ENCODE results near the gene CLIP4. TPM values are rescaled to one million over a fixed set of nuclear protein-coding genes. Genes with fewer than 3 reads are reported as not detected.

The CLIP4 gene
- total and polyA plus RNA-seq, 11 donors: 9.6 to 57.4 (median 42.6) TPM

DNA sequence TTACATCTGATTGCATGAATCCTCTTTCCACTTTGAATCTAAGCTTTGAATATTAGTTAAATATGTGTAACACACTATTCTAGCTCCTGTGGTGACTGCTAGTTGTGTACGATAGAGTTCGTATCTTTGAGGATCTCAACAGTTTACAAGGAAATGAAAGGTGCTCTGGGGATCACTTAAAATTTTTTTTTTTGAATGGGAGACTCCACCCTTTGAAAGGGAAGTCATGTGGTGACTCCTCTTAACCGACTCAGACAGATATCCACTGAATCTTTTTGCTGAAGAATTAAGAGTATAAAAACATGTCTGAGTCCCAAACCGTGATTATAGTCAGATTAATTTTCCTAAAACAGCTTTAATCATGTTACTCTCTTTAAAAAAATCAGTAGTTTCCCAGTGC, 4.0 kb downstream of the CLIP4 start:
- Histone ChIP-seq H3K27me3 (peaks cover 0 to 3% (median 0%) of the 10 kb centered on the region in 9 donors), H3K36me3 (peaks cover 0 to 18% (median 9%) of the 10 kb centered on the region in 9 donors), H3K4me1 (peaks cover 0 to 46% (median 16%) of the 10 kb centered on the region in 12 donors), H3K4me3 (no peak overlapping the region), H3K9me3 (peaks cover 0 to 10% (median 4%) of the 10 kb centered on the region in 12 donors), H3K27ac (no peak overlapping the region)
- intact Hi-C loops (cut with DNase I): loop anchor here in 4 of 10 donors (5.0 to 10.0 kb wide), 5 partner anchors 47 to 162 kb away; partner anchors contain the start of gene PCARE (in 1 of the 4)
- WGBS, 4 donors: 41 to 52% (median 49%) methylated on average over 4 of the region's 4 CpGs
- ATAC-seq (no peak), DNase-seq (no peak)
- TF ChIP-seq POLR2A (IDR thresholded peaks at IDR 0.05): no peak
- TF ChIP-seq, protein P1, sequence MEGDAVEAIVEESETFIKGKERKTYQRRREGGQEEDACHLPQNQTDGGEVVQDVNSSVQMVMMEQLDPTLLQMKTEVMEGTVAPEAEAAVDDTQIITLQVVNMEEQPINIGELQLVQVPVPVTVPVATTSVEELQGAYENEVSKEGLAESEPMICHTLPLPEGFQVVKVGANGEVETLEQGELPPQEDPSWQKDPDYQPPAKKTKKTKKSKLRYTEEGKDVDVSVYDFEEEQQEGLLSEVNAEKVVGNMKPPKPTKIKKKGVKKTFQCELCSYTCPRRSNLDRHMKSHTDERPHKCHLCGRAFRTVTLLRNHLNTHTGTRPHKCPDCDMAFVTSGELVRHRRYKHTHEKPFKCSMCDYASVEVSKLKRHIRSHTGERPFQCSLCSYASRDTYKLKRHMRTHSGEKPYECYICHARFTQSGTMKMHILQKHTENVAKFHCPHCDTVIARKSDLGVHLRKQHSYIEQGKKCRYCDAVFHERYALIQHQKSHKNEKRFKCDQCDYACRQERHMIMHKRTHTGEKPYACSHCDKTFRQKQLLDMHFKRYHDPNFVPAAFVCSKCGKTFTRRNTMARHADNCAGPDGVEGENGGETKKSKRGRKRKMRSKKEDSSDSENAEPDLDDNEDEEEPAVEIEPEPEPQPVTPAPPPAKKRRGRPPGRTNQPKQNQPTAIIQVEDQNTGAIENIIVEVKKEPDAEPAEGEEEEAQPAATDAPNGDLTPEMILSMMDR (IDR thresholded peaks at IDR 0.05): no peak

DNA sequence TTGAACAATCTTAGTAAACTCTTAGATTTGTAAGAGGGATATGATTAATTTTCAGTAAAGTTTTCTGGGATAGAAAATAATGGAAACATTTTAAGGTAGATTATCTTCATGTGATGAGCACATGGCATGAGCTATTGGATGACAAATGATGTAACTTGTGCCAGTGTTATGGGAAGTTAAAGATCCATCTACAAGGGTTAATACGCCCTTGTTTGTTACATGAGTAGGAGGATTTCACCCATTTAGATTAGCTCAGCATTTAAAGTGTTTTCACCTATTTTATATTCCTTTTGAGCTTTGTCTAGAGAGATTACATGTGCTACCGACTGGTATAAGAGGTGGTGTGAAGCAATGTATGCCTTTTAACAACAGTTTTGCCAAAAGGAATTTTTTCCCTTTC, 5.6 kb downstream of the CLIP4 start:
- Histone ChIP-seq H3K27ac (no peak overlapping the region), H3K36me3 (peaks cover 0 to 24% (median 14%) of the 10 kb centered on the region in 9 donors), H3K4me3 (no peak overlapping the region), H3K4me1 (peaks cover 0 to 37% (median 8%) of the 10 kb centered on the region in 12 donors), H3K9me3 (peaks cover 0 to 20% (median 6%) of the 10 kb centered on the region in 12 donors), H3K27me3 (no peaks in the 10 kb centered on the region)
- intact Hi-C loops (cut with DNase I): no loop called here
- WGBS, 4 donors: 85 to 94% (median 90%) methylated on average over 2 of the region's 2 CpGs
- TF ChIP-seq, protein P1 (IDR thresholded peaks at IDR 0.05): no peak
- no peak for TF ChIP-seq POLR2A (IDR thresholded peaks at IDR 0.05)
- no peak for ATAC-seq
- DNase-seq: no peak

DNA sequence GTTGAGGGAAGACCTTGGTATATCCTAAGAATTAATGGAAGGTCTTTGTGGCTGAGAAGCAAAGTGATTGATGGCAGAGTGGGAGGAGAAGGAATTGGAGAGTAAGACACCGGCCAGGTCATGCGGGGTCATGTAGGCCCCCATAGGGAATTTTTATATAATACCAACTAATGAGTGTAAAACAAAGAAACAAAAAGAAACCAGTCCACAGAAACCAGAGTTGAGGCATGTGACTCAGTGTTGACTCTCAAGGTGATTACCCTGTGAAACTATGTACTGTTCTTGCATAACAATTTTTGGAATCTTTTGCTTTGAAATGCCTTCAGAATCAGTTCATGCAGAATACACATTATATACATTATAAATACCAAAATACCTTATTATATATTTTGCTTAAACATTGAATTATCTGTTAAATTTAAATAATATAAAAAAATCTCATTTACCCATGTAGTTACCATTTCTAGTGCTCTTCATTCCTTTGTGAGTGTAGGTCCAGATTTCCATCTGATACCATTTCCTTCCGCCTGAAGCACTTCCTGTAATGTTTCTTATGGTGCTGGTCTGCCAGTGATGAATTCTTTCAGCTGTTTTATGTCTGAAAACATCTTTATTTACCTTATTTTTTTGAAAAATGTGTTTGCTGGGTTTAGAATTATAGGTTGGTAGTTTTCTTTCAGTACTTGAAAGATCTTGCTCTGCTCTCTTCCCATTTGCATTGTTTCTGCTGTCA, 8.6 kb downstream of the CLIP4 start:
- WGBS, 4 donors: 81 to 93% (median 91%) methylated on average over 3 of the region's 3 CpGs
- intact Hi-C loops (cut with DNase I): no loop called here
- Histone ChIP-seq H3K9me3 (peaks cover 0 to 20% (median 6%) of the 10 kb centered on the region in 12 donors), H3K27ac (no peak overlapping the region), H3K4me3 (no peak overlapping the region), H3K4me1 (peaks cover 0 to 16% (median 0%) of the 10 kb centered on the region in 12 donors), H3K27me3 (no peaks in the 10 kb centered on the region), H3K36me3 (peaks cover 0 to 24% (median 14%) of the 10 kb centered on the region in 9 donors)
- no peak for TF ChIP-seq POLR2A (IDR thresholded peaks at IDR 0.05)
- TF ChIP-seq, protein P1 (IDR thresholded peaks at IDR 0.05): no peak
- DNase-seq (no peak), ATAC-seq (no peak)

DNA sequence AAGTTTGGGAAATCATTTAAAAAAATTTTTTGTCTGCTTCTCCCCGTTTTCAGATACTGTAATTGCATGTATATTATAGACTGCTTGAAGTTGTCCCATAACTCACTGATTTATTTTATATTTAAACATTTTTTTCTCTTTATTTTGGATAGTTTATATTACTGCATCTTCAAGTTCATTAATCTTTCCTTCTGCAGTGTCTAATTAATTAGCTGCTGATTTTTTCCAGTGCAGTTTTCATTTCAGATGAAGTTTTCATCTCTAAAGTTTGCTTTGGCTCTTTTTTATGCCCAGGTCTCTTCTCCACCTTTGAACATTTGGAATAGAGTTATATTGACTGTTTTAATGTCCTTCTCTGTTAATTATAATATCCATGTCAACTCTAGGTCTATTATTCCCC, 9.3 kb downstream of the CLIP4 start:
- Histone ChIP-seq H3K9me3 (peaks cover 0 to 20% (median 6%) of the 10 kb centered on the region in 12 donors), H3K27ac (no peak overlapping the region), H3K27me3 (no peaks in the 10 kb centered on the region), H3K36me3 (peaks cover 0 to 24% (median 14%) of the 10 kb centered on the region in 9 donors), H3K4me1 (peaks cover 0 to 17% (median 4%) of the 10 kb centered on the region in 12 donors), H3K4me3 (no peak overlapping the region)
- intact Hi-C loops (cut with DNase I): no loop called here
- WGBS, 4 donors: 81 to 87% (median 82%) methylated on average over 1 of the region's 1 CpG
- no peak for DNase-seq
- no peak for ATAC-seq
- TF ChIP-seq POLR2A (IDR thresholded peaks at IDR 0.05): no peak
- TF ChIP-seq, protein P1 (IDR thresholded peaks at IDR 0.05): no peak

Measured in heart left ventricle (tissue), 16 donors.